ENCODE results near the gene AKR1C4.
"Not testable (repeated sequence)": the region's sequence is repeated elsewhere in the genome, so short reads cannot be mapped to it uniquely, and the experiment has no call there.

AKR1C4 gene

DNA sequence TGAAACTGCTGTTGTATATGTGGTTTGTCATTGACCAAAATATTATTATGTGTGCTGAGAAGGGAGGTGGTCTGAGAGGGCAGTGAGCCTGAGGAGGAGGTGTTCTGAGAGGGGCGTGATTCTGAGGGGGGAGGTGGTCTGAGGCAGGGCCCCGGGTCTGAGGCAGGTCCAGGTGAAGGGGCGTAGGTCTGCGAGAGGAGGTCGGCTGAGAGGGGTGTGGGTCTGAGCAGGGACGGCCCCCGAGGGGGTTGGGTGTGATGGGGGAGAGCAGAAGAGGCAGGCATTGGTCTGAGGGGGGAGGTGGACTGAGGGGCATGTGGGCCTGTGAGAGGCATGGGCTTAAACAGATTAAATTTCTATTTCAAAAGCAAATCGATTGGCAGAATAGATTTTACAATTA lies 32.4 kb downstream of the AKR1C4 start:
- no peak overlapping the region for H3K4me3 ChIP-seq (ENCODE audit: low read length)
- DNase-seq (ENCODE audit: low read depth) = no peak
- no peak for TF ChIP-seq CTCF (conservative IDR thresholded peaks at IDR 0.05; ENCODE audit: low read length)

DNA sequence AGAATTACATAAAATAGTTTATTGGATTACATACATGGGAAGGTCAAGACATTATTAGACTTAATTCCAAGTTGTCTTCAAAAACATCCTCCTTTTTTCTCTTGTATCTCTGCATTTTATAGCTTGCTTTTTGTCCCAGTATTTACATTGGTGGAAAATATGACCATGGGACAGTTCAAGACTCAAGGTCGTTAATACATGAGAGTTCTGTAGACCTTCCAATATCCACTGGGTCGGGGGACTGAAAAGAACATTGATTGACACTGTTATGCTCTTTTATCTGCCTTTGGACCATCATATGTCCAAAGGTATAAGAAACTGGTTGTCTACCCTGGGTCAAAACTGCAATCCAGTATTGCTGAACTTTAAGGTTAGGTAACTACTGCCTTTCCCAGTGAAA lies 36.7 kb downstream of the AKR1C4 start:
- DNase-seq (ENCODE audit: low read depth) = no peak
- TF ChIP-seq CTCF (conservative IDR thresholded peaks at IDR 0.05; ENCODE audit: low read length) = no peak
- H3K4me3 ChIP-seq (ENCODE audit: low read length) = no peak overlapping the region

GRCh38 chr10:5234106-5234860 lies 37.6 kb downstream of the AKR1C4 start:
- DNase-seq (ENCODE audit: low read depth) = peak; percentile 73
- TF ChIP-seq CTCF (conservative IDR thresholded peaks at IDR 0.05; ENCODE audit: low read length) = no peak
- no peak overlapping the region for H3K4me3 ChIP-seq (ENCODE audit: low read length)

GRCh38 chr10:5237541-5237940 lies 40.9 kb downstream of the AKR1C4 start:
- not testable (repeated sequence) for H3K4me3 ChIP-seq (ENCODE audit: low read length); DNase-seq (ENCODE audit: low read depth)

- no peak for DNase-seq (ENCODE audit: low read depth)
- no peak for TF ChIP-seq CTCF (conservative IDR thresholded peaks at IDR 0.05; ENCODE audit: low read length)
- no peak overlapping the region for H3K4me3 ChIP-seq (ENCODE audit: low read length)
Observed at GRCh38 chr10:5242585-5242984, 45.9 kb downstream of the AKR1C4 start.

DNA sequence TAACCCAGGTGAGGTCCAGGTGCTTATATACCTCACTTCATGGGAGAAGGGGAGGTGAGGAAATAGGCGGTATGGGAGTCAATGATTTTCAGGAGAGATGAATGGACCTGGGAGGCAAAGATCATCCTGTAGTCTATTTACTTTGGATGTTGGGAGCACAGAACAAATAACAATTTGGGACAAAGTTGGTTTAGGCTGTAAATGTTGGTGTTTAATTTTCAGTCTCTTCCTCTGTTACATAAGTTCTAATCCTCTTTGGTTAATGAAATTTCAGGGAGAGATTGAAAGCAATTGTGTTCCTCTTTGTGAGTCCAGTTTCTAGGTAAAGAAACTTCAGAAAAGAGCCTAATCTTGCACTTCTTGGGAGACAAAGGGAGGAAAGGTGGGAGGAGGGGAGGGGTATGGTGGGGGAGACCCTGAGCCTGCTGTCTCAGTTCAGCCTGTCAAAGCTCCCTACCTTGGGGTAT lies 46.9 kb downstream of the AKR1C4 start:
- no peak for TF ChIP-seq CTCF (conservative IDR thresholded peaks at IDR 0.05; ENCODE audit: low read length)
- H3K4me3 ChIP-seq (ENCODE audit: low read length) = no peak overlapping the region
- no peak for DNase-seq (ENCODE audit: low read depth)

GRCh38 chr10:5252177-5253037 lies 55.8 kb downstream of the AKR1C4 start:
- no peak for TF ChIP-seq CTCF (conservative IDR thresholded peaks at IDR 0.05; ENCODE audit: low read length)
- no peak for DNase-seq (ENCODE audit: low read depth)
- H3K4me3 ChIP-seq (ENCODE audit: low read length) = no peak overlapping the region
